ENCODE results near the gene NARS2.

DNA sequence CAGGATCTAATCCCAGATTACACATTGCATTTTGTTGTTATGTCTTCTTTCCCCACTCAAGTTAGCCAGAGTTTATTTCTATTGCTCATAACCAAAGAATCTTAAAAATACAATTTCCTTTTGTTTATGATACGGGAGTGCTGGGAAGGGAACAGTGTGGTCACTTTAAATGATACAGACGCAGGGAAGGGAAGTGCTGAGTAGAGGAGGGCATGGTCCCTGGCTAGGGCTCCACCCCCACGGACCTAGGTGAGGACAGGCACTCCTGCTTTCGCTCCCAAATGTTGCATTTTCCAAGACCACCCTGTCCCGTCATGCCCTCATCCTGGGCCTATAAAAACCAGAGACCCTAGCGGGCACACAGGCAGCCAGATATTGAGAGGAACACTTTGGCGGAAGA lies 30.6 kb upstream of the NARS2 start:
- TF ChIP-seq, protein P1, sequence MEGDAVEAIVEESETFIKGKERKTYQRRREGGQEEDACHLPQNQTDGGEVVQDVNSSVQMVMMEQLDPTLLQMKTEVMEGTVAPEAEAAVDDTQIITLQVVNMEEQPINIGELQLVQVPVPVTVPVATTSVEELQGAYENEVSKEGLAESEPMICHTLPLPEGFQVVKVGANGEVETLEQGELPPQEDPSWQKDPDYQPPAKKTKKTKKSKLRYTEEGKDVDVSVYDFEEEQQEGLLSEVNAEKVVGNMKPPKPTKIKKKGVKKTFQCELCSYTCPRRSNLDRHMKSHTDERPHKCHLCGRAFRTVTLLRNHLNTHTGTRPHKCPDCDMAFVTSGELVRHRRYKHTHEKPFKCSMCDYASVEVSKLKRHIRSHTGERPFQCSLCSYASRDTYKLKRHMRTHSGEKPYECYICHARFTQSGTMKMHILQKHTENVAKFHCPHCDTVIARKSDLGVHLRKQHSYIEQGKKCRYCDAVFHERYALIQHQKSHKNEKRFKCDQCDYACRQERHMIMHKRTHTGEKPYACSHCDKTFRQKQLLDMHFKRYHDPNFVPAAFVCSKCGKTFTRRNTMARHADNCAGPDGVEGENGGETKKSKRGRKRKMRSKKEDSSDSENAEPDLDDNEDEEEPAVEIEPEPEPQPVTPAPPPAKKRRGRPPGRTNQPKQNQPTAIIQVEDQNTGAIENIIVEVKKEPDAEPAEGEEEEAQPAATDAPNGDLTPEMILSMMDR (IDR thresholded peaks at IDR 0.05): no peak
- no peak for TF ChIP-seq EZH2 (IDR thresholded peaks at IDR 0.05; ENCODE audit: borderline replicate concordance, insufficient read depth, low read depth, low read length, poor library complexity, severe bottlenecking)

All from B cell (primary cell).